Activated T-helper 1 cell treated with anti-CD3 and anti-CD28 coated beads, Interleukin-2, amount 50 U/mL, for 16 hours (primary cell): ENCODE results near the gene AQP1.

Experiments
- DNase-seq, 2 donors: peaks; one replicate each; pipeline ENCODE4 v3.0.0-alpha.2; 2020; ENCODE audit warnings: low read depth in 1 of 2, low spot score in 1 of 2

AQP1 gene

GRCh38 chr7:30911561-30911969 lies at the start of gene AQP1:
TSS of gene AQP1 (plus strand) at chr7:30911853. CDS start at chr7:30911910, 57 bp downstream.
- no peak for DNase-seq

- DNase-seq: no peak
Observed at GRCh38 chr7:30862995-30863705, 48.5 kb upstream of the AQP1 start.

- no peak for DNase-seq
Observed at GRCh38 chr7:30863706-30864035, 48.0 kb upstream of the AQP1 start.

GRCh38 chr7:30864101-30864500 lies 47.6 kb upstream of the AQP1 start:
- DNase-seq: no peak

GRCh38 chr7:30865076-30865475 lies 46.6 kb upstream of the AQP1 start:
- DNase-seq: no peak

GRCh38 chr7:30865821-30866220 lies 45.8 kb upstream of the AQP1 start:
- DNase-seq: no peak

GRCh38 chr7:30866939-30867338 lies 44.7 kb upstream of the AQP1 start:
- DNase-seq: no peak

- DNase-seq: no peak
Observed at GRCh38 chr7:30867483-30867882, 44.2 kb upstream of the AQP1 start.

- DNase-seq: no peak
Observed at GRCh38 chr7:30869794-30870611, 41.6 kb upstream of the AQP1 start.

GRCh38 chr7:30870821-30871518 lies 40.7 kb upstream of the AQP1 start:
- no peak for DNase-seq

GRCh38 chr7:30871655-30872054 lies 40.0 kb upstream of the AQP1 start:
- DNase-seq: no peak

GRCh38 chr7:30873207-30873606 lies 38.4 kb upstream of the AQP1 start:
- DNase-seq: no peak

GRCh38 chr7:30873656-30874055 lies 38.0 kb upstream of the AQP1 start:
- DNase-seq: no peak

- DNase-seq: no peak
Observed at GRCh38 chr7:30874656-30875302, 36.9 kb upstream of the AQP1 start.

- DNase-seq: no peak
Observed at GRCh38 chr7:30877015-30877769, 34.5 kb upstream of the AQP1 start.

- DNase-seq: no peak
Observed at GRCh38 chr7:30877993-30878392, 33.7 kb upstream of the AQP1 start.

GRCh38 chr7:30879139-30880124 lies 32.2 kb upstream of the AQP1 start:
- DNase-seq: no peak

- DNase-seq: no peak
Observed at GRCh38 chr7:30880125-30880720, 31.4 kb upstream of the AQP1 start.

GRCh38 chr7:30880941-30881340 lies 30.7 kb upstream of the AQP1 start:
- no peak for DNase-seq
